HepG2 (cell line): Measurements from ENCODE around the gene PDZK1. TPM values are rescaled to one million over a fixed set of nuclear protein-coding genes. Genes with fewer than 3 reads are reported as not detected.
A peak's percentile ranks its signal among the peaks of the same experiment; 100 is the strongest.

Experiments
- BRF2 ChIP-seq: sonication (generic); formaldehyde crosslinking; IDR thresholded peaks from 2 replicates; pipeline ENCODE4 v1.8.1; 2022; ENCODE audit warnings: mild to moderate bottlenecking, missing genetic modification reagents
- CBX1 ChIP-seq: IDR thresholded peaks from one replicate; pipeline ENCODE4 v1.6.1; 2016; ENCODE audit warnings: antibody characterized with exemption, low read depth
- HNRNPK ChIP-seq: fragments of 200-400 bp; formaldehyde crosslinking; IDR thresholded peaks from 2 replicates; pipeline ENCODE4 v1.6.1; 2018; ENCODE audit warnings: low read length, low read depth, moderate library complexity, mild to moderate bottlenecking; ENCODE audit not compliant: poor library complexity, severe bottlenecking
- MAFK ChIP-seq, 2 experiments: IDR thresholded peaks in 1 of 2; conservative IDR thresholded peaks in 1 of 2; 2 replicates each; pipeline ENCODE4 v1.6.1; 2011; ENCODE audit warnings: improper control_type of control experiment in 2 of 2, low read length in 2 of 2
- NKX3-1 ChIP-seq: sonication (generic); formaldehyde crosslinking; IDR thresholded peaks from 2 replicates; pipeline ENCODE4 v1.5.0; 2020; ENCODE audit warnings: missing genetic modification reagents
- RXRA ChIP-seq: sonication (generic); formaldehyde crosslinking; IDR thresholded peaks from 2 replicates; pipeline ENCODE4 v1.5.1; 2020; ENCODE audit warnings: missing genetic modification reagents
- STAG1 ChIP-seq: sonication (generic); formaldehyde crosslinking; IDR thresholded peaks from 2 replicates; pipeline ENCODE4 v1.4.0; 2020; ENCODE audit warnings: missing genetic modification reagents
- SUZ12 ChIP-seq: fragments of 150-350 bp; IDR thresholded peaks from 2 replicates; pipeline ENCODE4 v1.6.1; 2014; ENCODE audit warnings: low read depth, low read length
- THRA ChIP-seq: sonication (generic); formaldehyde crosslinking; IDR thresholded peaks from 2 replicates; pipeline ENCODE4 v1.4.0; 2020; ENCODE audit warnings: missing genetic modification reagents, borderline replicate concordance
- ZFP36 ChIP-seq: fragments of 150-350 bp; IDR thresholded peaks from 2 replicates; pipeline ENCODE4 v1.6.1; 2018; ENCODE audit warnings: borderline replicate concordance, low read length, low read depth; ENCODE audit not compliant: partially characterized antibody
- ZNF326 ChIP-seq: sonication (generic); formaldehyde crosslinking; IDR thresholded peaks from 2 replicates; pipeline ENCODE4 v1.4.0; 2020; ENCODE audit warnings: missing genetic modification reagents, borderline replicate concordance
- ZNF335 ChIP-seq: sonication (generic); formaldehyde crosslinking; IDR thresholded peaks from 2 replicates; pipeline ENCODE4 v1.4.0; 2020; ENCODE audit warnings: missing genetic modification reagents
- ZNF441 ChIP-seq: sonication (generic); formaldehyde crosslinking; IDR thresholded peaks from 2 replicates; pipeline ENCODE4 v1.7.0; 2021; ENCODE audit warnings: missing genetic modification reagents, borderline replicate concordance
- ZNF720 ChIP-seq: sonication (generic); formaldehyde crosslinking; IDR thresholded peaks from 2 replicates; pipeline ENCODE4 v1.4.0; 2020; ENCODE audit warnings: missing genetic modification reagents
- ZNF768 ChIP-seq: sonication (generic); formaldehyde crosslinking; IDR thresholded peaks from 2 replicates; pipeline ENCODE4 v1.4.0; 2020; ENCODE audit warnings: missing genetic modification reagents
- polyA plus RNA-seq, 8 experiments: library from polyadenylated mRNA; depleted of rRNA in 3 of 8; stranded (reverse) in 7 of 8; unstranded in 1 of 8; fragments of >200 nt; fragmentation: Illumina TruSeq in 4 of 8; extraction: Trizol in 4 of 8; gene quantifications; 2 replicates each; pipeline versions ENCODE4 v1.2.1 to v1.2.3, GENCODE V29; 2011 to 2016; ENCODE audit warnings: low read depth in 4 of 8, missing spikeins in 1 of 8, mixed read lengths in 1 of 8; ENCODE audit not compliant: insufficient read depth in 1 of 8
- total RNA-seq, 5 experiments: library from RNA; depleted of rRNA; stranded (reverse); fragments of >200 nt; fragmentation: Illumina TruSeq; extraction: Trizol; gene quantifications; 2 replicates each; pipeline ENCODE4 v1.2.3, GENCODE V29; 2016; ENCODE audit warnings: low read depth in 1 of 5
- TF ChIP-seq, protein P1 (sequence below): sonication (generic); formaldehyde crosslinking; conservative IDR thresholded peaks from 2 replicates; pipeline ENCODE4 v1.4.0; 2020; ENCODE audit warnings: missing genetic modification reagents
- TF ChIP-seq, protein P2 (sequence below): sonication (generic); formaldehyde crosslinking; IDR thresholded peaks from 2 replicates; pipeline ENCODE4 v1.5.0; 2020; ENCODE audit warnings: mild to moderate bottlenecking, missing genetic modification reagents
- TF ChIP-seq, protein P3 (sequence below): sonication (generic); formaldehyde crosslinking; IDR thresholded peaks from 2 replicates; pipeline ENCODE4 v1.4.0; 2020; ENCODE audit warnings: missing genetic modification reagents, borderline replicate concordance
- TF ChIP-seq, protein P4 (sequence below): sonication (generic); formaldehyde crosslinking; IDR thresholded peaks from 2 replicates; pipeline ENCODE4 v1.4.0; 2020; ENCODE audit warnings: missing genetic modification reagents, low read depth, mild to moderate bottlenecking, borderline replicate concordance

The PDZK1 gene
- total and polyA plus RNA-seq, 2 of the 13 experiments (the other 11 are each of a cell fraction or from before 2014, with no cell fraction given), result 16.2 to 46.4 TPM

GRCh38 chr1:145714524-145715111 lies 7.5 kb upstream of the PDZK1 start (continued):
- TF ChIP-seq MAFK (conservative IDR thresholded peaks at IDR 0.05 in 1 of 2, IDR thresholded peaks at IDR 0.05 in 1 of 2; ENCODE audit: low read length in 2 of 2) (no peak), ZNF326 (CRISPR knock-in tag) (no peak), ZNF720 (no peak), CBX1 (no peak), NKX3-1 (no peak), ZNF441 (CRISPR knock-in tag) (peak; percentile 70; the same call in 1 of the 2 replicates), BRF2 (CRISPR knock-in tag) (no peak), HNRNPK (no peak), ZFP36 (no peak), ZNF335 (CRISPR knock-in tag) (peak; percentile 65; the same call in 1 of the 2 replicates), THRA (peak; percentile 62), SUZ12 (no peak), ZNF768 (CRISPR knock-in tag) (no peak), STAG1 (CRISPR knock-in tag) (peak; percentile 18; the same call in 1 of the 2 replicates), RXRA (CRISPR knock-in tag) (peak; percentile 73)
- TF ChIP-seq, protein P1, sequence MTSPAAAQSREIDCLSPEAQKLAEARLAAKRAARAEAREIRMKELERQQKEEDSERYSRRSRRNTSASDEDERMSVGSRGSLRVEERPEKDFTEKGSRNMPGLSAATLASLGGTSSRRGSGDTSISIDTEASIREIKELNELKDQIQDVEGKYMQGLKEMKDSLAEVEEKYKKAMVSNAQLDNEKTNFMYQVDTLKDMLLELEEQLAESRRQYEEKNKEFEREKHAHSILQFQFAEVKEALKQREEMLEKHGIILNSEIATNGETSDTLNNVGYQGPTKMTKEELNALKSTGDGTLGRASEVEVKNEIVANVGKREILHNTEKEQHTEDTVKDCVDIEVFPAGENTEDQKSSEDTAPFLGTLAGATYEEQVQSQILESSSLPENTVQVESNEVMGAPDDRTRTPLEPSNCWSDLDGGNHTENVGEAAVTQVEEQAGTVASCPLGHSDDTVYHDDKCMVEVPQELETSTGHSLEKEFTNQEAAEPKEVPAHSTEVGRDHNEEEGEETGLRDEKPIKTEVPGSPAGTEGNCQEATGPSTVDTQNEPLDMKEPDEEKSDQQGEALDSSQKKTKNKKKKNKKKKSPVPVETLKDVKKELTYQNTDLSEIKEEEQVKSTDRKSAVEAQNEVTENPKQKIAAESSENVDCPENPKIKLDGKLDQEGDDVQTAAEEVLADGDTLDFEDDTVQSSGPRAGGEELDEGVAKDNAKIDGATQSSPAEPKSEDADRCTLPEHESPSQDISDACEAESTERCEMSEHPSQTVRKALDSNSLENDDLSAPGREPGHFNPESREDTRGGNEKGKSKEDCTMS, result no peak
- TF ChIP-seq, protein P2, sequence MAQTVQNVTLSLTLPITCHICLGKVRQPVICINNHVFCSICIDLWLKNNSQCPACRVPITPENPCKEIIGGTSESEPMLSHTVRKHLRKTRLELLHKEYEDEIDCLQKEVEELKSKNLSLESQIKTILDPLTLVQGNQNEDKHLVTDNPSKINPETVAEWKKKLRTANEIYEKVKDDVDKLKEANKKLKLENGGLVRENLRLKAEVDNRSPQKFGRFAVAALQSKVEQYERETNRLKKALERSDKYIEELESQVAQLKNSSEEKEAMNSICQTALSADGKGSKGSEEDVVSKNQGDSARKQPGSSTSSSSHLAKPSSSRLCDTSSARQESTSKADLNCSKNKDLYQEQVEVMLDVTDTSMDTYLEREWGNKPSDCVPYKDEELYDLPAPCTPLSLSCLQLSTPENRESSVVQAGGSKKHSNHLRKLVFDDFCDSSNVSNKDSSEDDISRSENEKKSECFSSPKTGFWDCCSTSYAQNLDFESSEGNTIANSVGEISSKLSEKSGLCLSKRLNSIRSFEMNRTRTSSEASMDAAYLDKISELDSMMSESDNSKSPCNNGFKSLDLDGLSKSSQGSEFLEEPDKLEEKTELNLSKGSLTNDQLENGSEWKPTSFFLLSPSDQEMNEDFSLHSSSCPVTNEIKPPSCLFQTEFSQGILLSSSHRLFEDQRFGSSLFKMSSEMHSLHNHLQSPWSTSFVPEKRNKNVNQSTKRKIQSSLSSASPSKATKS, result no peak
- TF ChIP-seq, protein P3, sequence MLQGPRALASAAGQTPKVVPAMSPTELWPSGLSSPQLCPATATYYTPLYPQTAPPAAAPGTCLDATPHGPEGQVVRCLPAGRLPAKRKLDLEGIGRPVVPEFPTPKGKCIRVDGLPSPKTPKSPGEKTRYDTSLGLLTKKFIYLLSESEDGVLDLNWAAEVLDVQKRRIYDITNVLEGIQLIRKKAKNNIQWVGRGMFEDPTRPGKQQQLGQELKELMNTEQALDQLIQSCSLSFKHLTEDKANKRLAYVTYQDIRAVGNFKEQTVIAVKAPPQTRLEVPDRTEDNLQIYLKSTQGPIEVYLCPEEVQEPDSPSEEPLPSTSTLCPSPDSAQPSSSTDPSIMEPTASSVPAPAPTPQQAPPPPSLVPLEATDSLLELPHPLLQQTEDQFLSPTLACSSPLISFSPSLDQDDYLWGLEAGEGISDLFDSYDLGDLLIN (CRISPR knock-in tag), result no peak
- TF ChIP-seq, protein P4, sequence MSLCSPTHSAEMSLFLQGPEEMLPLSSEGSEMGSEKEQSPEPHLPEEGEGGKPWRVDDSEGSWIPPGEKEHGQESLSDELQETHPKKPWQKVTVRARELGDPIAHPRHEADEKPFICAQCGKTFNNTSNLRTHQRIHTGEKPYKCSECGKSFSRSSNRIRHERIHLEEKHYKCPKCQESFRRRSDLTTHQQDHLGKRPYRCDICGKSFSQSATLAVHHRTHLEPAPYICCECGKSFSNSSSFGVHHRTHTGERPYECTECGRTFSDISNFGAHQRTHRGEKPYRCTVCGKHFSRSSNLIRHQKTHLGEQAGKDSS (CRISPR knock-in tag), result peak; percentile 71; the same call in 1 of the 2 replicates
